Brain pericyte (primary cell): ENCODE measurements around the gene CTDNEP1.

Source experiments
- DNase-seq: peaks from one replicate; pipeline ENCODE4 v3.0.0-alpha.2; 2012; ENCODE audit warnings: low read depth, low spot score

Gene CTDNEP1

DNA sequence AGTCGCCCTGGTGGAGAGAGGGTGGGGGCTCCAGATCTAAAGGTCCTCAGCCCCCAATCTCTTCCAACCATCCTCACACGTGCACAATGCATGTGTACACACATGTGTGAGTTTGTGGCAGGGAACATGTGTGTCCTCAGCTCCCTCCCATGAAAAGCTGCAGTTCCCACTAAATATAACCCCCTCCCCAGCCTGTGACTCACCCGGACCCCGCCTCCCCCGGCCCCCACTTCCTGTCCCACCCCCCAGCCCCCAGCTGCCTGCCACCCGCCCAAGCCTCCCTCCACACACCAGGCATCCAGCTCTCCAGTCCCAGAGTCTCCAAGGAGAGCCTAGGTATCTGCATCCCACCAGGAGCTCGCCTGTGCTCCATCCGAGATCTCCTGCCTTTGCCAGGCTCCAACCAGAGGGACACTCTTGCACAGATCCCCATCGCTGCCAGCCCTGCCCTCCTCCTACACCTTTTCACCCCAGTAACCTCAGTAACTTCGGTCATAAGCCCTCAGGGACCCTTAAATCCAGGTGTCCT lies 35.8 kb downstream of the CTDNEP1 start:
- DNase-seq: no peak

DNA sequence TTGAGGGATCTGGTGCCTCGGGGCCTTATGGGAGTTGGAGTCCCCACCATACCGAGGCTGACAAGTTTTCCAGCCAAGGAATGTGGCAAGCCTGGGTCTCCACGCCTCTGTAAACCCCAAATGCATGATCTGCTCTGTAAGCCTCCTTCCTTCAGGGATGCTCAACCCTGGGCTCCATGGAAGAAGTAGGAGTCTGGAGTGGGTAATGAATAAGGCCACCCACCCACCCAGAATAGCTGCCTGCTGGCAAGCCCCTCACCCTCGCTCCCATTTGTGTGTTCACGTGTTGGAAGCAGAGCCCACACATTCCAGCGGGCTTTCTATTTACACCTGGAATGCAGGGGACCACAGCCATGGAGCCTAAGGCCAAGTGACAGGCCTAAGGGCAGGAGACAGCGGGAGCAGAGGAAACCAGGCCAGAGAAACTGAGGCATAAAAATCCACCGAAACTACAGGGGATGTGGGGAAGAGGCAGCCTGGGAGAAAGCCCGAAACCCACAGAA lies 36.3 kb downstream of the CTDNEP1 start:
- DNase-seq: no peak

DNA sequence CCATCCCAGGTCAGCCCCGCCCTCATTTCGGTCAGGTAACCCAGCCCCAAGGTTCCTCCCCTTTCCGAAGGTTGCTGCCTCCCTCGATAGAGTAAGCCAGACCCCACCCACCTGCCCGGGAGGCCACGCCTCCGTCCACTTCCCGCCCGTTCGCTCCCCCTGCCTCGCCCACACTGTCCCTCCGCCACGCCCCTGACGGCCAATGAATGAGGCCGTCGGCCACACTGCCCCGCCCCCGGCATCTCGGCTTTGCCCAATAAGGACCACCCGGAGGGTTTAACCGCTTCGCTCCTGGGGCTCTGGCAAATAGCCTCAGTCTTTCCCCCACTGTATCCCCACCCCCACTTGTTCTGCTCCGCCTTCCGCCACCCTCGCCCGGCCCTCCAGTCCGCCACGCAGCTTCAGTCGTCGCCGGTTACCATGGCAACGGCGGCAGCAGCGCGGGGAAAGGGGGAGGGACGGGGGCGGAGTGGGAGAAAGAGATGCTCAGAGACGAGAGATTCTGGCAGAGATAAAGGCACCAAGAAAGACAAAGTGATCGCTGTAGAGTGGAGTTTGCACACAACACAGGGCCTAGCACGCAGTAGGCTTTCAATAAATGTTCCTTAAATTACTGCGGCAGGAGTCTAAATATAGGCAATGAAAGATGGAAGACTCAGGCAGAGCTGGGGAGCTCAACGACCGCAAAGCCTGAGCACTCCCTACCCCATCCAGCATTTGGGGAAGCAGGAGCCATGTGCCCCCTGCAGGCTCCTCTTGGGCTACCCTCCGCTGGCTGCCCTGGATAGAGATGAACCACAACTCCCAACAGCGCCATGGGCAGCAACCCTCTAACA lies 37.0 kb downstream of the CTDNEP1 start:
- peak; percentile 92 for DNase-seq

DNA sequence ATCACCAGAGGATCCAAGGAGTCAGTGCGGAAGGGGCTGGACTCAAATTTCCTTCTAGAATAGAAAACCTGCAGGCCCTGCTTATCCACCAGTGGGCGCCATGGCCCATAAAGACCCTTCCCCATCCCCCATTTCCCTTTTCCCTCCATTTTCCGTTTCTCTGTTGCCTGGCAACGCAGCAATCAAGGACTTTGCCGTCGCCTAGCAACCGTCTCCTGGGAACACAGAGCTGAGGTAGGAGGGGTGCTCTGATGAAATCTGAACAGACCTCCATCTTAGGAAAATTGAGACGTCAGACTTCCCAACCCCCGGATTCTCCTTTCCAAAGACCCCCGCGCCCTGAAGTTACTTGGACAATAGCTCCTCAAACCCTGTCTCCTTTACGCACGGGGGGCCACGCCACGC lies 37.6 kb downstream of the CTDNEP1 start:
- peak; percentile 52 for DNase-seq

DNA sequence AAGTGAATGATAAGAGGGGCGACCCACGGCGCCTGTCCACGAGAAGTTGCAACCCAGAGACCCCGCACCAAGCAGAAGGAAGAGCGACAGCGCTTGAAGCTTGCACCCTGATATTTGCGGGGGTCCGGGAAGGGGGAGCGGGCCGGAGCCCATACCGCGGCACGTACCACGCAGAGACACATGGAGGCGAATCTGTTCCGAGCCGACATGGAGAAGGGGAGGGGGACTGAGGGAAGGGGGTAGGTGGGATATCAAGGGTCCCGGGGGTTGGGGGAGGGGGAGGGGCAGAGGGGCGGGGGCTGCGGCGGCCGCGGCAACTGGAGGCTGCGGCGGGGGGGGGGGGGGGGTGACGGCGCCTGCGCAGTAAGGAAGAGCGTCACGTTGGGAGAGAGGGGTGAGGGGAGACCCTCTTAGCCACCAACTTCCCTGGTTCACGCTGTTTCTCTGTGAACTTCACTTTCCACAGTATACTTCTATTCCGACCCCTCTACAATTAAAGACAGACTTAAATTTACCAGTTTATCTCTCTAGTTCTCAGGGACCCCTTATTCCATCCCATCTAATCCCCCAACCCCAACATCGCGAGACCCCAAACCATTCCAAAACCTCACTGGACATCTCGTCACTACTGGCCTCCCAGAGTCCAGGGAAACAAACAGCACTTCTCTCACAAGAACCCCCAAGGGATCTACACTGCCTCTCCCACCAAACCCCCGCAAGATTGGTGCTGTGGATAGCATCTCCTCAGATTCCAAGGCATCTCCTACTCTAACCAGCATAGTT lies 39.9 kb downstream of the CTDNEP1 start:
- no peak for DNase-seq

DNA sequence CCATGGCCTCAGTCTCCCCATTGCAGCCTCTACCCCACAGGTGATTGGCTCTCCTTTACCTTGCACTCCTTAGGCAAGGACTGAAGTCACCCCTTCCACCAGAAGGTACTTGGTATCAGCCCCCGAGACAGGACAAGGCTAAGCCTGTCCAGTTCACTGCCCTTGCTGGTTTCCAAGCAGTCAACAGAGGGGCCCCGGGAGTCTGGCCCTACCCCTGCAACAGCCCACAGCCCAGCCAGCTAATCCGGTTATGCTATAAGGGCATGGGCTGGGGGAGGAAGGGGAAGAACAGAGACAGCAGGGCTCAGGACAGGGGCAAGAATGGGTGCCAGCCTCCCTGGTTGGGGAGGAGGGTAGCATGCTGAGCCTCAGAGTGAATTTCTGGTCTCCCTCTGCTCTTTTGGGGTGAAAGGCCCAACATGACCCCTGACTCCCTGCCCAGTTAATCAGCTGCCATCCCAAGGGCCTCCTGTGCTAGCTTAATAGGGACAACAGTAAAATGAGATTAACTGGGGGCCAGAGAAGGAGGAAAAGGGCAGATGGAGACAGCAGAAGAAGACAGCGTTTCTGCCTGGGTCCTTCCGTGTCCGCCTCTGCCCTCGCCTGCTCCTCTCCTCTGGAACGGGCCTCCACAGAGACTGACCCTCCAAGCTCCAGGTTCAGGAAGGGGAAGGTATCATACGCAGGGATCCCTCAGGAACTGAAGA lies 42.6 kb downstream of the CTDNEP1 start:
- no peak for DNase-seq

DNA sequence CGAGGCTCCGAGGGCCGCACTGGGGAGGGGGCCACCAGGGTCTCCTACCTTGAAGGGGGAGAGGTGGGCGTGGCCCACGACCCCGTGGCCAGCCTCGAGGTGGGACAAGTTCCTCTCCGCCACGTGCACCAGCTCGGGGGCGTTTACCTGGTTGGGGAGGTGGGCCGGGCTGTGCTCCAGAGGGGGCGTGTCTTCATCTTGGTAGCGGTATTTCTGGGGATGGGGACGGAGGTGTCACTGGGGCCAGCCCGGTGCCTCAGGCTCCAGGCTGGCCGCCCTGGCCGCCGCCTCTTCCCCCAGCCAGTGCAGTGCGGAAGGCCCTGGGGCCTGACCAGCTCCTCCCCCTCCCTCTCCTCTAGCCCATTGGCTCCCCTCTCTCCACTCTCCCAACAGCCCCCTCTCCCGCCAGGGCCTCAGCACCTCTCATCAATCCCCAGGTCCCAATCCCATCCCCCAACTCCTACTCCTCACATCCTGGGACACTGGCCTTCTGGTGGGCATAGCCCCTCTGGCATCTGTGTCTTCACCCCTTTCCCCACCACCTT lies 43.4 kb downstream of the CTDNEP1 start:
- DNase-seq: no peak

DNA sequence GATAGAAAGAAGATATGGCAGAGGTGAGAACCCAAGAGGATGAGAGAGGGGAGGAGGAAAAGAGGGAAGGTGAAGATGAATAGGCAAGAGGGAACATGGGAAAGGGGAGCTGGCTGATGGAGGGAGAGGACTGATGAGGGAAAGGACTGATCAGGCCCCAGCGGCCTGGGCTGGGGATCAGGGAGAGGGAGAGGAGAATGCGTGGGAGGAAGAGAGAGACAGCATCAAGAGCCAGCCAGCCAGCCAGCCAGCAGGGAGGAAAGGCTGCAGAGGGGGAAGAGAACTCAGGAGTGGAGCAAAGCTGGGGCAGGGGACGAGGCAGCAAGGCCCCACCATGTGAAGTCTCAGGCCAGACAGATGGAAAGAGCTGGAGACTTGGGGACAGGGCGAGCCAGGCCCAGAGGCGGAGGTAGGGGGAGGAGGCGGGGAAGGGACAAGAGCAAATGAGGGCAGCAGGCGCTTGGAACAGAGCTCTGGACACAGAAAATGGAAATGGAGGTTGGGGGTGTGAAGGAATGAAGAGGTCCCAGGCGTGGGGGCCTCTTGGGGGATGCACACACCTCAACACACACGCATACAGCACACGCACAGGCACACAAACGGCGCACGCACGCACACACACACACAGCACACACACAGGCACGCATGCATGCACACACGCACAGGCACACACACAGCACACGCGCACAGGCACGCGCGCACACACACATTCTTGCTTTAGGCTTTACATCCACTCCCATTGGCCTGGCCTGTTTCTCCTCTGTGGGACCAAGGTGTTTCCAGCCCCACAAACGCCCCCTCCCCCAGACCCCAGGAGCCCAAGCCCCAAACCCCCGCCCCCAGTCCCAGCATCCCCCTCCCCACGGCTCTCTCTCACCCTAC lies 44.2 kb downstream of the CTDNEP1 start:
- no peak for DNase-seq

DNA sequence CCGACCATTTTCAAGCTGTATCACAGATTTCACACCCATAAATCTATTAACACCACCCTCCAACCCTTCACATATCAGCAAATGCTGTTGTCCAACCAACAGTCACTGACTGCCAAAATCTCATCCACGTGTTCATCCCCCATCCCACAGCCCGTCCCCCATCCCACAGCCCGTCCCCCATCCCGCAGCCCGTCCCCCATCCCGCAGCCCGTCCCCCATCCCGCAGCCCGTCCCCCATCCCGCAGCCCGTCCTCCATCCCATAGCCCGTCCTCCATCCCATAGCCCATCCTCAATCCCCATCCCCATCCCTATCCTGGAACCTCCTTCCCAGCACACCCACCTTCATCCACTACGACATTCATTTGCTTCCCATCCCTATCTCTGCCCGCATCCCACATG lies 46.0 kb downstream of the CTDNEP1 start:
- no peak for DNase-seq

DNA sequence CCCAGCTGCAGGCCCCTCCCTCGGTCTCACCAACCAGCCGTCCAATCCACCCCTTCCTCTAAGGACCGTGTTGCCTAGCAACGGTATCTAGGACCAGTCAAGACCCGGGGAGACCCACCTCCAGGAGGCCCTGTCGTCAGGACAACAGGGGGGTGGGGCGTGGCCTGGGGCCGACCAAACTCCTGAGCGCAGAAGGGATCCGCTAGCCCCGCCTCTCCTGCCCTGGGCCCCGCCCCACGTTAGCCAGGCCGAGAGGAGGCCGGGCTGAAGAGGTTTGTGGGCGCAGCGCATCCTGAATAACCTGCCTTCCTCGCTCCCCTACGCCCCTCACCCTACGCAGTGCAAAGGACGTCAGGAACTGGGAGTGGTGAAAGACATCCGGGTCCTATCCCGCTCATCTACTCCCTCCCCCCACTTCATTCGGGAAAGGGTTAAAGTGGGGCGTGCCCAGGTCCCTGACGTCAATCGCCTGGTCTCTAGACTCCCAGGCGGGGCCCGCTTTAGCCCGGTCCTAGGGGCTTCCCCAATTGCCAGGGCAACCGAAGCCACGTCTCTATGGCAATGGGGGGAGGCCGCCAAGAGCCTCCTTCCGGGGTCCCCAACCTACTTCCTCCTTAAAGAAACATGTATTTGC lies 46.6 kb downstream of the CTDNEP1 start:
- peak; percentile 80 for DNase-seq

DNA sequence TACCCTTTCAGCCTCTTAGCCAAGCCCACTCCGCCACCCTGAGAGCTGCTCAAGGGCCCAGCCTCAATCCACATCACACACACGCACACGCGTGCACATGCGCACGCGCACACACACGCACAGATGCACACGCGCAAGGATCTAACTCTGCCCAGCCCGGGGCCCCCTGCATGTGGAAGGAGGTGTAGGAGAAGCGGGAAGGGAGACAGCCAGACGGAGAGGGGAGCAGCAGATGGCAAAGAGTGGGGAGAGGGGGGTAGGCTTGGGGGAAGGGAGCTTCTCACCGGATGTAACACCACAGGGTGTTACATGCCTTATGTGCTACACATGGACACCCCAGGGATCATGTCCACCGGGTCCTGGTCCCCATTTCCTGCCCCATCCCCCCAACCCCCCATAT lies 47.2 kb downstream of the CTDNEP1 start:
- DNase-seq: no peak

DNA sequence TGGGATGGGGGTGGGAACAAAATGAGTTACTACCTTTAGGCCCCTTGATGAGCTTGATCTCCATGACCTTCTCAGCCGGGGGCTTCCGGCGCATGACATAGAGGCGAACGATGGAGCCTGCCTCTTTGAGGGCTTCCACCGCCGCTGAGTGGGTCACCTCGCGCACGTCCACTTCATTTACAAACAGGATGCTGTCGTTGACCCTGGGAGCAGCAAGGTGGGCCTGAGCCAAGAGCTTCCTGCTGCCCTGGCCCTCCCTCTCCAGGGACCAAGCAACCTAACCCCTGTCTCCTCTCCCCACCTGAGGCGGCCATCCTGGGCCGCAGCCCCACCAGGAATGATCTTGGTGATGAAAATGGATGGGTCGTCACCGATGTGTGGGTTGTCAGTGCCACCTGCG lies 48.1 kb downstream of the CTDNEP1 start:
- no peak for DNase-seq

DNA sequence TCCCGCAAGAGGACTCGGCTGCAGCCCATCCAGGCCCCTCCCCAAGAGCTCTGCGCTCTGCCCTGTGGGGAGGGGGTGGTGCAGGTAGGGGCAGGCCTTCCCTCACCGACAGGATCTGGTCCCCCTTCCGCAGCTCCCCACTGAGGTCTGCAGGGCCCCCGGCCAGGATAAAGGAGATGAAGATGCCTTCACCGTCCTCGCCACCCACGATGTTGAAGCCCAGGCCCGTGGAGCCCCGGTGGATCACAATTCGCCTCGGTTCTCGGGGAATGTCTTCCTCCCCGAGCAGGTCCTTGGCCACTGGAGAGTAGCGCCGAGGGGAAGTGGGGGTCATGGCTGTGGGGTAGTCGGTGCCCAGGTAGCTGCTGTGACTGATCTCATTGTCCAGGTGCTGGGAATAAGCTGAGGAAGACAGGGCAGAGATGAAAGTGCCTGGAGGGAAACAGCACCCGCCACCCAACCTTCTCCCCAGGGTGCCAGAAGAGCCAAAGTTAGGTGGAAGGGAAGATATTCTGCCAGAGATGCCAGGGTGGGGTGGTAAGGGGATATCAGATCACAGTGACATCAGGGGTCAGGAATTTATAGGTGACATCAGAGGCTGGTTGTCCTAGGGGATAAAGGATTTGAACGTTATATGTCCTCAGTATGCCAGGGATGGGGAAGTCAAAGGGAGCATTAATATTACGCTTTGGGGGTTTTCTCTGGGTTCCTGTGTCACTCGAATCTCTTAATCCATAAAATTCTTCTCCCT lies 54.7 kb downstream of the CTDNEP1 start:
- no peak for DNase-seq

DNA sequence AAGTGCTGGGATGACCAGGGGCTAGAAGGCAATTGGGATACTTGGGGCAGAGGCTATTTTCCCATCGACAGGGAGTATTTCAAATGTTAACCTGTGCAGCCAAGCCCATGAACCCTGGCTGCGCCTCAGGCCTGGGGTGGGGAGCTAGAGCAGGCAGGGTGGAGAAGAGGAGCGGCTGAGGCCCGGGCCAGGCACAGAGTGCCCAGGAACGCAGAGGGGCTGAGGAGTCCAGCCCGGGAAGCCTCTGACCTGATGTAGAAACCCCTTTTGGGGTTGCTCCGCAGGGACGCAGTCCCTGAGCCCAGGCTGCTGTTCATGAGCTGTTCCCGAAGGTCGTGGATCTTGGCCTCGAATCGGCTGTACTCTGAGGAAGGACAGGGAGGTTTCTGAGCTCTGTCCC lies 55.6 kb downstream of the CTDNEP1 start:
- no peak for DNase-seq
